Spleen (tissue), 7 donors: ENCODE data around the gene TRAPPC12.

Experiments used
- POLR2AphosphoS5 ChIP-seq, 3 donors: sonication (generic); formaldehyde crosslinking; IDR thresholded peaks; one replicate each; pipeline ENCODE4 v1.5.1; 2017; ENCODE audit warnings: antibody characterized with exemption in 3 of 3
- TF ChIP-seq, protein P1 (sequence below), 11 experiments: fragments of 200-600 bp in 7 of 11; fragments of 450-650 bp in 4 of 11; sonication (generic) in 4 of 11; IDR thresholded peaks in 8 of 11; conservative IDR thresholded peaks in 3 of 11; 1 replicate in 7 of 11; 2 replicates in 4 of 11; pipeline versions ENCODE4 v1.4.0 to v1.8.0; 2016 to 2021; ENCODE audit warnings: antibody characterized with exemption in 11 of 11, inconsistent platforms in 4 of 11, mild to moderate bottlenecking in 1 of 11
- donor health status: DM: no; HTN: no; CAD: no; lungs with moderate emphysema.
- donor health status: DM: no; HTN: no; CAD: no.
- donor health status: DM: no; HTN: no; CAD: no.

DNA sequence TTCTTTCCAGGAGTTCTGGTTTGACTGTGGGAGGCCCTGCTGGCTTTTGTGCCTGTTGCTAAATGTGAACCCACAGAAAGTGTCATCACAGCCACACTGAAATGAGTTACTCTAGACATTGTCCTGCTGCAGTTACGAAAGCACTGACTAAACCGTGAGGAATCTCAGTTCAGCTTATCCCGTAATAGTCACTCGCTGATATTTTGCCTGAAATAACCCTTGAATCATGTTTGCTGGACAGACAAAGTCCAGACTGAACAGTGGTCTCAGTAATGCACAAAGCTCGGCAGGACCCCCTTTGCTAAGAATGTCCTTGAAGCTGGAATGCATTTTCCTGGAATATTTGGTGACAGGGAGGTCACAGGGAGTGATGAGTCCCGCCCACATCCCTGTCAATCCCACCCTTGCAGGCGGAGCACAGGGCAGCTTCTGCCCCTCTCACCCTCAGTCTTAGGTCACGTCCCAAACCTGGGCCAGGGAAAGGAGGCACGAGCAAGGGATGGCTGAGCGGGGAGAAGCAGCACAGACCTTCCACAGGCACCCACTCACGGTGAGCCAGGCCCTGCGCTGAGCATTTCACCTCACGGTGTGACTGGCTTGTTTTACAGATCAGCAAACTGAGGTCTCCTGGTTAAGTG lies 86.5 kb downstream of the TRAPPC12 start:
- TF ChIP-seq, protein P1, sequence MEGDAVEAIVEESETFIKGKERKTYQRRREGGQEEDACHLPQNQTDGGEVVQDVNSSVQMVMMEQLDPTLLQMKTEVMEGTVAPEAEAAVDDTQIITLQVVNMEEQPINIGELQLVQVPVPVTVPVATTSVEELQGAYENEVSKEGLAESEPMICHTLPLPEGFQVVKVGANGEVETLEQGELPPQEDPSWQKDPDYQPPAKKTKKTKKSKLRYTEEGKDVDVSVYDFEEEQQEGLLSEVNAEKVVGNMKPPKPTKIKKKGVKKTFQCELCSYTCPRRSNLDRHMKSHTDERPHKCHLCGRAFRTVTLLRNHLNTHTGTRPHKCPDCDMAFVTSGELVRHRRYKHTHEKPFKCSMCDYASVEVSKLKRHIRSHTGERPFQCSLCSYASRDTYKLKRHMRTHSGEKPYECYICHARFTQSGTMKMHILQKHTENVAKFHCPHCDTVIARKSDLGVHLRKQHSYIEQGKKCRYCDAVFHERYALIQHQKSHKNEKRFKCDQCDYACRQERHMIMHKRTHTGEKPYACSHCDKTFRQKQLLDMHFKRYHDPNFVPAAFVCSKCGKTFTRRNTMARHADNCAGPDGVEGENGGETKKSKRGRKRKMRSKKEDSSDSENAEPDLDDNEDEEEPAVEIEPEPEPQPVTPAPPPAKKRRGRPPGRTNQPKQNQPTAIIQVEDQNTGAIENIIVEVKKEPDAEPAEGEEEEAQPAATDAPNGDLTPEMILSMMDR (IDR thresholded peaks at IDR 0.05 in 8 of 11, conservative IDR thresholded peaks at IDR 0.05 in 3 of 11) = no peak
- TF ChIP-seq POLR2AphosphoS5 (IDR thresholded peaks at IDR 0.05) = no peak
